Adrenal gland (tissue), 12 donors: Measurements from ENCODE around the gene TMPRSS4. TPM values are rescaled to one million over a fixed set of nuclear protein-coding genes. Genes with fewer than 3 reads are reported as not detected.

Source experiments
- DNase-seq, 7 donors: peaks; one replicate each; pipeline ENCODE4 v3.0.0-alpha.2; 2019 to 2020
- H3K27ac ChIP-seq, 5 donors: fragments of 200-600 bp; sonication (generic) in 4 of 5; 1 replicate in 3 of 5; 2 replicates in 2 of 5; pipeline versions ENCODE4 v1.5.1 to v1.8.0; 2016 to 2020; ENCODE audit warnings: mild to moderate bottlenecking in 1 of 5
- H3K27me3 ChIP-seq: fragments of 200-600 bp; 2 replicates; pipeline ENCODE4 v1.8.0; 2021
- H3K36me3 ChIP-seq, 2 donors: fragments of 200-600 bp; replicated peaks in 1 of 2; 1 replicate in 1 of 2; 2 replicates in 1 of 2; pipeline versions ENCODE4 v1.5.1 to v1.8.0; 2018 to 2022
- H3K4me1 ChIP-seq, 2 donors: fragments of 200-600 bp; replicated peaks in 1 of 2; 1 replicate in 1 of 2; 2 replicates in 1 of 2; pipeline versions ENCODE4 v1.5.1 to v1.8.0; 2018 to 2021
- H3K4me3 ChIP-seq, 4 donors: fragments of 200-600 bp; sonication (generic) in 3 of 4; one replicate each; pipeline ENCODE4 v1.5.1; 2016 to 2018
- H3K9me3 ChIP-seq, 3 donors: fragments of 200-600 bp; sonication (generic) in 1 of 3; replicated peaks in 1 of 3; 1 replicate in 2 of 3; 2 replicates in 1 of 3; pipeline versions ENCODE4 v1.5.1 to v1.8.0; 2016 to 2021
- POLR2A ChIP-seq, 2 donors: fragments of 450-650 bp; IDR thresholded peaks; one replicate each; pipeline ENCODE4 v1.6.1; 2017; ENCODE audit warnings: antibody characterized with exemption in 2 of 2, mild to moderate bottlenecking in 2 of 2, moderate library complexity in 1 of 2
- whole genome bisulfite sequencing, 4 donors: extraction: QIAGEN DNeasy Blood & Tissue Kit in 2 of 4; methylation state at CpG; one replicate each; pipeline versions ENCODE4 v1.1.5 to v1.1.7; 2013 to 2017; 5-methylcytosine and 5-hydroxymethylcytosine counted together
- intact Hi-C, 2 donors: fragments of 100-400 bp; cut with DNase I; formaldehyde crosslinking; loops; one replicate each; pipeline versions ENCODE4 v1.14.1 to v1.15.0; 2022 to 2023
- polyA plus RNA-seq, 3 donors: library from polyadenylated mRNA; stranded (reverse); fragments of 200-250 nt in 2 of 3; fragments of 350-450 nt in 1 of 3; fragmentation: Illumina TruSeq in 1 of 3; extraction: RNeasy Lipid Tissue Mini Kit (QIAGEN cat#74804) in 1 of 3; gene quantifications; one replicate each; pipeline ENCODE4 v1.2.3, GENCODE V29; 2013 to 2014
- total RNA-seq, 9 donors: library from RNA; depleted of rRNA in 4 of 9; stranded (reverse); fragments of >200 nt in 4 of 9; fragments of 120-200 nt in 1 of 9; fragmentation: NEBNext Ultra II Directional in 1 of 9; extraction: Animal tissue kit (Norgen Biotek cat#: 25700) in 1 of 9; gene quantifications; one replicate each; pipeline versions ENCODE4 v1.1.0 to v1.2.4, GENCODE V29; 2013 to 2023
- TF ChIP-seq, protein P1 (sequence below), 6 experiments: fragments of 450-650 bp in 4 of 6; fragments of 200-600 bp in 2 of 6; sonication (generic) in 1 of 6; IDR thresholded peaks; 1 replicate in 5 of 6; 2 replicates in 1 of 6; pipeline versions ENCODE4 v1.5.1 to v1.8.0; 2016 to 2021; ENCODE audit warnings: antibody characterized with exemption in 6 of 6, mild to moderate bottlenecking in 2 of 6, moderate library complexity in 1 of 6
- donor health status: healthy with polysubstance abuse.
- donor health status: Bipolar disorder and iron deficiency.
- donor health status: DM: yes; HTN: yes; CAD: no.
- donor health status: DM: no; HTN: no; CAD: no.
- donor health status: DM: no; HTN: no; CAD: no.
- donor health status: DM: yes; HTN: yes; CAD: no.

The TMPRSS4 gene
- total and polyA plus RNA-seq, 12 donors: 0.13 to 0.43 (median 0.27) TPM; not detected in 8

DNA sequence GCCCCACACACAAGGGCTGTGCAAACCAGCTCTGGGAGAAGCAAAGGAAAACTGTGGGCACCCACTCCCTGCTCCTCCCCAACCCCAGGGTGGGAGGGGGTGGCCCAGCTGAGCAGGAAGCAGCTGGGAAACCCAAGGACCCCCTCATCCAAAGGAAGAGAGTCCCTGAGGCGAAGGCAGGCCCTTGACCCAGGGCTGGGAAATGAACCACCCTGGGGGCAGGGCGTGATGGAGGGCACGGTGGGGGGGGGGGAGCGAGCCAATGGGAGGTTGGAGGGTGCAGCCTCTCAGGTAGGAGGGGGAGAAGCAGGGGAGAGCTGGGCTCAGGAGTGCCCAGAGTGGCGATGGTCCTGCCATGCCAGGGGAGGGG is 58.9 kb downstream of the TMPRSS4 start:
- DNase-seq: no peak
- Histone ChIP-seq H3K9me3 (no peaks in the 10 kb centered on the region), H3K27ac (no peak overlapping the region), H3K27me3 (no peaks in the 10 kb centered on the region), H3K4me3 (no peak overlapping the region), H3K36me3 (no peaks in the 10 kb centered on the region), H3K4me1 (no peaks in the 10 kb centered on the region)
- TF ChIP-seq, protein P1, sequence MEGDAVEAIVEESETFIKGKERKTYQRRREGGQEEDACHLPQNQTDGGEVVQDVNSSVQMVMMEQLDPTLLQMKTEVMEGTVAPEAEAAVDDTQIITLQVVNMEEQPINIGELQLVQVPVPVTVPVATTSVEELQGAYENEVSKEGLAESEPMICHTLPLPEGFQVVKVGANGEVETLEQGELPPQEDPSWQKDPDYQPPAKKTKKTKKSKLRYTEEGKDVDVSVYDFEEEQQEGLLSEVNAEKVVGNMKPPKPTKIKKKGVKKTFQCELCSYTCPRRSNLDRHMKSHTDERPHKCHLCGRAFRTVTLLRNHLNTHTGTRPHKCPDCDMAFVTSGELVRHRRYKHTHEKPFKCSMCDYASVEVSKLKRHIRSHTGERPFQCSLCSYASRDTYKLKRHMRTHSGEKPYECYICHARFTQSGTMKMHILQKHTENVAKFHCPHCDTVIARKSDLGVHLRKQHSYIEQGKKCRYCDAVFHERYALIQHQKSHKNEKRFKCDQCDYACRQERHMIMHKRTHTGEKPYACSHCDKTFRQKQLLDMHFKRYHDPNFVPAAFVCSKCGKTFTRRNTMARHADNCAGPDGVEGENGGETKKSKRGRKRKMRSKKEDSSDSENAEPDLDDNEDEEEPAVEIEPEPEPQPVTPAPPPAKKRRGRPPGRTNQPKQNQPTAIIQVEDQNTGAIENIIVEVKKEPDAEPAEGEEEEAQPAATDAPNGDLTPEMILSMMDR (IDR thresholded peaks at IDR 0.05): no peak
- TF ChIP-seq POLR2A (IDR thresholded peaks at IDR 0.05): no peak
- intact Hi-C loops: no loop called here
- WGBS, 4 donors: 67 to 95% (median 81%) methylated on average over 1 to 5 of the region's 5 CpGs

DNA sequence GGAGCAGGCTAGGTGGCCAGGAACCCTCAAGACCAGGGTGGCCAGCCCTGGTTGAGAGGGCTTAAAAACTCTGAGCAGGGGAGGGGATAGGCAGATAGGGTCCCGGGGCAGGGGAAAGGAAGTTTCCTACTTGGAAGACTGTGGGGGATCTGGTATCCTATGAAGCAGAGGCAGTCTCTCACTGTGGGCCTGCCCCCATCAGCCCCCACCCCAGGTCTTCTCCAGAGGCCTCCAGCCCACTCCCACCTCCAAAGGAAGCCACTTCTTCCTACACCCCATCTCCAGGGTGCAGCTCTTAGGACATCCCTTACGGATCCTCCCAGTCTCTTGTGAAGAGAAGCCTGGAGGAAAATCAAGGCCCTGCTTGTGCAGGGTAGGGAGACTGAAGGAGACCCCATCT is 59.5 kb downstream of the TMPRSS4 start:
- Histone ChIP-seq H3K9me3 (no peaks in the 10 kb centered on the region), H3K27ac (no peak overlapping the region), H3K27me3 (no peaks in the 10 kb centered on the region), H3K4me3 (no peak overlapping the region), H3K4me1 (no peaks in the 10 kb centered on the region), H3K36me3 (no peaks in the 10 kb centered on the region)
- DNase-seq: no peak
- intact Hi-C loops: no loop called here
- WGBS, 4 donors: 79 to 83% (median 80%) methylated on average over 1 to 2 of the region's 2 CpGs
- TF ChIP-seq POLR2A (IDR thresholded peaks at IDR 0.05): no peak
- TF ChIP-seq, protein P1 (IDR thresholded peaks at IDR 0.05): no peak

DNA sequence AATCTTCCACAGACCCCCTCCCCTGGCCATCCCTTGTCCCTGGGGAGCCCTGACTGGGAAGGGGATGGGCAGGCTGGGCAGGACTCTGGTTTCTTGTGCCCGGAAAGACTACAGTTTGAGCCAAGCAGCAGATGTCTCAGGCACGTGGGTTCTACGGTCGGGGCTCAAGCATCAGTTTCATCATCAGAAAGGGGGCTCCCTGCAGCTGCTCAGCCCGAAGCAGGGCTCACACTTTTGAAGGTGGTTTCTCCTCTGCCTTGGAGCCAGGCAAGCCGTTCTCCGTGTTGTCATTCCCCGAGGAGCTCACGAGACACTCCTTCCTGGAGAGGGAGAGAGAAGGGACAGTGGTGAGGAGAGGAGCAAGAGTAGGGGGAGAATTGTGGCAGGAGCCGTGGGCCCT is 59.9 kb downstream of the TMPRSS4 start:
- H3K4me3 ChIP-seq: no peak overlapping the region
- WGBS, 4 donors: 76 to 83% (median 78%) methylated on average over 4 to 10 of the region's 10 CpGs
- intact Hi-C loops: no loop called here
- H3K4me1 ChIP-seq: no peaks in the 10 kb centered on the region
- H3K9me3 ChIP-seq: no peaks in the 10 kb centered on the region
- TF ChIP-seq POLR2A (IDR thresholded peaks at IDR 0.05): no peak
- TF ChIP-seq, protein P1 (IDR thresholded peaks at IDR 0.05): no peak
- H3K36me3 ChIP-seq: no peaks in the 10 kb centered on the region
- no peak overlapping the region for H3K27ac ChIP-seq
- no peak for DNase-seq
- H3K27me3 ChIP-seq: peaks cover under 1% of the 10 kb centered on the region

DNA sequence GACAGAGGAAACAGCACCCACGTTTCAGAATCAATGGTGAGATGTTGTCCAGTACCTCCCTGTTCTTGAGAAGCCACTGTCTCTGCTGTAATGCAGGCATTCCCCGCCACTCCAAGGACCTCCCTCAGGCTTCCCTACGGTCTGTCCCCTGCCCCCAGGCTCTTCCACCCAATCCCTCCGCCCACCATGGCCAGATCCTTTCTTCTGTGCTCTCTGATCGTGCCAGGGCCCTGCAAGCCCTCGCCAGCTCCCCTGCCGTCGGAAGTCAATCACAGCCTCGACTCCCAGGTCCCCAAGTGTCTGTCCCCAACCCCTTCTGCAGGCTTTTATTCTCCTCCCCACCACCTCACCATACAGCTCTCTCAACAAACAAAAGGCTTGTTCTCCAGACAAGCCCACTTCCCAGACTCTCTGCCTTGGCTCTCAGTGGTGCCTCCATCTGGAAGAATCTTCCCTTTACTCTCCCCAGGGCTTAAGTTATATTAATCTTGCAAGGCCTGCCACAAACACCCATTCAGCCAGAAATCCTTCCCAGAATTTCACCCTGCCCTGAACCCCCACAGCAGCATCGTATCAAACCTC is 62.1 kb downstream of the TMPRSS4 start:
- no peak for DNase-seq
- intact Hi-C loops: no loop called here
- TF ChIP-seq POLR2A (IDR thresholded peaks at IDR 0.05): no peak
- TF ChIP-seq, protein P1 (IDR thresholded peaks at IDR 0.05): no peak
- H3K27me3 ChIP-seq: peaks cover 19% of the 10 kb centered on the region
- H3K9me3 ChIP-seq: no peaks in the 10 kb centered on the region
- no peak overlapping the region for H3K27ac ChIP-seq
- H3K4me1 ChIP-seq: no peaks in the 10 kb centered on the region
- WGBS, 4 donors: 47 to 64% (median 54%) methylated on average over 10 of the region's 10 CpGs
- H3K4me3 ChIP-seq: no peak overlapping the region
- H3K36me3 ChIP-seq: no peaks in the 10 kb centered on the region
